ENCODE results near the gene NOC2L. TPM values are rescaled to one million over a fixed set of nuclear protein-coding genes. Genes with fewer than 3 reads are reported as not detected.
"Not testable (repeated sequence)": the region's sequence is repeated elsewhere in the genome, so short reads cannot be mapped to it uniquely, and the experiment has no call there.

NOC2L gene
- total RNA-seq, 4 donors from 2014 or later: 31.9 to 39.8 (median 34.6) TPM

GRCh38 chr1:952201-952600, 6.9 kb downstream of the NOC2L start:
- H3K4me3 ChIP-seq (replicated peaks in 1 of 3): no peak overlapping the region
- WGBS, 2 donors: 92 to 94% methylated on average over 12 of the region's 15 CpGs
- DNase-seq: no peak
- H3K27ac ChIP-seq: no peak overlapping the region
- H3K4me1 ChIP-seq: no peaks in the 10 kb centered on the region
- H3K36me3 ChIP-seq: peaks cover 74 to 83% of the 10 kb centered on the region in 2 donors
- intact Hi-C loops (cut with DNase I): no loop called here
- H3K9me3 ChIP-seq: no peaks in the 10 kb centered on the region
- TF ChIP-seq POLR2A (IDR thresholded peaks at IDR 0.05) (no peak), CTCF (IDR thresholded peaks at IDR 0.05) (no peak)
- no peaks in the 10 kb centered on the region for H3K27me3 ChIP-seq

- H3K4me1 ChIP-seq: no peaks in the 10 kb centered on the region
- WGBS, 2 donors: 77 to 81% methylated on average over 6 of the region's 6 CpGs
- TF ChIP-seq CTCF (IDR thresholded peaks at IDR 0.05) (no peak), POLR2A (IDR thresholded peaks at IDR 0.05) (no peak)
- peaks cover 67 to 83% of the 10 kb centered on the region in 2 donors for H3K36me3 ChIP-seq
- no peak for DNase-seq
- no peaks in the 10 kb centered on the region for H3K9me3 ChIP-seq
- intact Hi-C loops (cut with DNase I): no loop called here
- H3K27ac ChIP-seq: no peak overlapping the region
- no peak overlapping the region for H3K4me3 ChIP-seq (replicated peaks in 1 of 3)
- no peaks in the 10 kb centered on the region for H3K27me3 ChIP-seq
Observed at GRCh38 chr1:951364-951763, 7.7 kb downstream of the NOC2L start.

- no peak for DNase-seq
- Histone ChIP-seq H3K27ac (no peak overlapping the region), H3K4me3 (replicated peaks in 1 of 3) (no peak overlapping the region), H3K9me3 (no peaks in the 10 kb centered on the region), H3K27me3 (no peaks in the 10 kb centered on the region), H3K36me3 (peaks cover 64 to 82% of the 10 kb centered on the region in 2 donors), H3K4me1 (no peaks in the 10 kb centered on the region)
- TF ChIP-seq POLR2A (IDR thresholded peaks at IDR 0.05) (no peak), CTCF (IDR thresholded peaks at IDR 0.05) (no peak)
- 97% methylated on average over 12 to 16 of the region's 23 CpGs for WGBS, 2 donors
- intact Hi-C loops (cut with DNase I): no loop called here
Observed at GRCh38 chr1:950881-951280, 8.2 kb downstream of the NOC2L start.

- intact Hi-C loops (cut with DNase I): no loop called here
Observed at GRCh38 chr1:950268-950667, 8.8 kb downstream of the NOC2L start.

GRCh38 chr1:947958-948357, 11.1 kb downstream of the NOC2L start:
- Histone ChIP-seq H3K4me1 (peaks cover 0 to 8% of the 10 kb centered on the region in 2 donors), H3K9me3 (no peaks in the 10 kb centered on the region), H3K4me3 (replicated peaks in 1 of 3) (no peak overlapping the region), H3K27me3 (no peaks in the 10 kb centered on the region), H3K36me3 (peaks cover 35 to 57% of the 10 kb centered on the region in 2 donors), H3K27ac (no peak overlapping the region)
- WGBS, 2 donors: 88% methylated on average over 6 to 9 of the region's 15 CpGs
- intact Hi-C loops (cut with DNase I): no loop called here
- no peak for TF ChIP-seq CTCF (IDR thresholded peaks at IDR 0.05)
- no peak for TF ChIP-seq POLR2A (IDR thresholded peaks at IDR 0.05)
- DNase-seq: no peak

More at GRCh38 chr1:950268-950667, 8.8 kb downstream of the NOC2L start:
- WGBS, 2 donors: 96 to 98% methylated on average over 9 of the region's 9 CpGs
- TF ChIP-seq POLR2A (IDR thresholded peaks at IDR 0.05): no peak
- TF ChIP-seq CTCF (IDR thresholded peaks at IDR 0.05): no peak
- Histone ChIP-seq H3K36me3 (peaks cover 57 to 77% of the 10 kb centered on the region in 2 donors), H3K9me3 (no peaks in the 10 kb centered on the region), H3K27me3 (no peaks in the 10 kb centered on the region), H3K27ac (no peak overlapping the region), H3K4me3 (replicated peaks in 1 of 3) (no peak overlapping the region), H3K4me1 (no peaks in the 10 kb centered on the region)
- no peak for DNase-seq

- 94 to 97% methylated on average over 13 of the region's 13 CpGs for WGBS, 2 donors
- intact Hi-C loops (cut with DNase I); DNase-seq; H3K27ac ChIP-seq; H3K27me3 ChIP-seq; H3K9me3 ChIP-seq; H3K4me3 ChIP-seq (replicated peaks in 1 of 3): not testable (repeated sequence)
- peaks cover 25 to 45% of the 10 kb centered on the region in 2 donors for H3K36me3 ChIP-seq
- peaks cover 0 to 20% of the 10 kb centered on the region in 2 donors for H3K4me1 ChIP-seq
Observed at GRCh38 chr1:946811-947210, 12.2 kb downstream of the NOC2L start.

Data from thyroid gland (tissue), 4 donors.